ENCODE measurements around the gene SMARCA4.

GRCh38 chr19:10963865-10964264 is 3.0 kb downstream of the SMARCA4 start:
- TF ChIP-seq CTCF (conservative IDR thresholded peaks at IDR 0.05; ENCODE audit: low read length) (no peak), EZH2phosphoT487 (IDR thresholded peaks at IDR 0.05; ENCODE audit: borderline replicate concordance) (no peak)

All from Loucy (cell line).